ENCODE data around the gene EFCAB14. TPM values are rescaled to one million over a fixed set of nuclear protein-coding genes. Genes with fewer than 3 reads are reported as not detected.

The EFCAB14 gene
- total RNA-seq, 1 experiment from 2014 or later, result 52.5 TPM

GRCh38 chr1:46749404-46749803, 30.5 kb upstream of the EFCAB14 start:
- no peak overlapping the region for H3K27ac ChIP-seq (ENCODE audit: low read depth, low read length)
- TF ChIP-seq TCF7L2 (IDR thresholded peaks at IDR 0.05; ENCODE audit: borderline replicate concordance, extremely low read depth, insufficient read depth, insufficient read length) (no peak), MAX (IDR thresholded peaks at IDR 0.05) (no peak), CTCF (IDR thresholded peaks at IDR 0.05 in 2 of 3, conservative IDR thresholded peaks at IDR 0.05 in 1 of 3; ENCODE audit: borderline replicate concordance in 1 of 3, insufficient read depth in 1 of 3, low read depth in 2 of 3, low read length in 2 of 3) (no peak), ATF3 (IDR thresholded peaks at IDR 0.05) (no peak), ZFX (IDR thresholded peaks at IDR 0.05) (no peak), SIN3A (IDR thresholded peaks at IDR 0.05; ENCODE audit: low read depth) (no peak), ZBTB33 (IDR thresholded peaks at IDR 0.05; ENCODE audit: extremely low read depth, insufficient replicate concordance, low read length) (no peak), RAD21 (IDR thresholded peaks at IDR 0.05; ENCODE audit: low read depth) (no peak), EZH2 (IDR thresholded peaks at IDR 0.05) (no peak), CEBPB (IDR thresholded peaks at IDR 0.05; ENCODE audit: low read depth) (no peak), POLR2AphosphoS5 (IDR thresholded peaks at IDR 0.05; ENCODE audit: low read depth, low read length) (no peak), SRF (IDR thresholded peaks at IDR 0.05; ENCODE audit: low read depth) (no peak)
- ChIA-PET POLR2A (no interaction called here), RAD21 (ENCODE audit: low non-redundant PET in 1 of 2, low total read pairs in 2 of 2, uncharacterized antibody in 2 of 2, unreplicated experiment in 2 of 2) (no interaction called here), CTCF (no interaction called here)
- BruUV-seq (replicated peaks), result no TSS peak
- ATAC-seq (no peak), DNase-seq (ENCODE audit: low read depth, low spot score) (no peak)
- no peak overlapping the region for H3K4me3 ChIP-seq (replicated peaks in 1 of 2; ENCODE audit: low read depth in 1 of 2, low read length in 2 of 2)
- intact Hi-C loops (cut with micrococcal nuclease), result loop anchor here (5.0 kb wide), 1 partner anchor 248 kb away; no protein-coding TSS in a partner anchor
- no peak overlapping the region for H3K4me2 ChIP-seq (ENCODE audit: low read length)
- H3K27me3 ChIP-seq (ENCODE audit: insufficient read depth, low read length), result peaks cover 53% of the 10 kb centered on the region; the same call in 1 of the 2 replicates
- no peaks in the 10 kb centered on the region for H3K4me1 ChIP-seq (ENCODE audit: control insufficient read depth in 1 of 2, insufficient read depth in 2 of 2, low read length in 2 of 2)
- H2AFZ ChIP-seq (ENCODE audit: low read depth, low read length, poor library complexity, severe bottlenecking), result no peak overlapping the region
- no peaks in the 10 kb centered on the region for H3K9me3 ChIP-seq (ENCODE audit: control insufficient read depth in 1 of 2, insufficient read depth in 1 of 2, low read depth in 1 of 2, low read length in 2 of 2)
- no peak overlapping the region for H3K9ac ChIP-seq (ENCODE audit: low read length)
- no peaks in the 10 kb centered on the region for H3K36me3 ChIP-seq (ENCODE audit: control insufficient read depth in 1 of 2, insufficient read depth in 2 of 2, low read length in 2 of 2)
- no peaks in the 10 kb centered on the region for H4K20me1 ChIP-seq (ENCODE audit: insufficient read depth)
- no peaks in the 10 kb centered on the region for H3K9me2 ChIP-seq (ENCODE audit: insufficient read depth)
- H3K79me2 ChIP-seq (ENCODE audit: insufficient read depth, low read length), result no peaks in the 10 kb centered on the region
